HEK293 (cell line): ENCODE results near the gene CA9.

Source experiments
- REST ChIP-seq: fragments of 450-650 bp; formaldehyde crosslinking; IDR thresholded peaks from 2 replicates; pipeline ENCODE4 v1.5.1; 2016; ENCODE audit warnings: missing biosample characterization, missing genetic modification characterization
- TRIM28 ChIP-seq: IDR thresholded peaks from 2 replicates; pipeline ENCODE4 v1.6.1; 2011; ENCODE audit warnings: low read length, control low read depth, borderline replicate concordance
- ZNF501 ChIP-seq: fragments of 450-650 bp; formaldehyde crosslinking; IDR thresholded peaks from 2 replicates; pipeline ENCODE4 v1.5.1; 2016; ENCODE audit warnings: missing biosample characterization, missing genetic modification characterization
- ZNF707 ChIP-seq: fragments of 450-650 bp; formaldehyde crosslinking; IDR thresholded peaks from 2 replicates; pipeline ENCODE4 v1.5.1; 2016; ENCODE audit warnings: missing biosample characterization, missing genetic modification characterization
- ZSCAN4 ChIP-seq: fragments of 450-650 bp; formaldehyde crosslinking; IDR thresholded peaks from 2 replicates; pipeline ENCODE4 v1.5.1; 2017; ENCODE audit warnings: missing biosample characterization, missing genetic modification characterization
- TF ChIP-seq, protein P1 (sequence below): fragments of 450-650 bp; formaldehyde crosslinking; IDR thresholded peaks from 2 replicates; pipeline ENCODE4 v1.5.1; 2016; ENCODE audit warnings: missing biosample characterization, missing genetic modification characterization, low read depth
- TF ChIP-seq, protein P2 (sequence below): fragments of 450-650 bp; formaldehyde crosslinking; IDR thresholded peaks from 2 replicates; pipeline ENCODE4 v1.5.1; 2016; ENCODE audit warnings: missing biosample characterization, missing genetic modification characterization
- TF ChIP-seq, protein P3 (sequence below): fragments of 450-650 bp; formaldehyde crosslinking; IDR thresholded peaks from 2 replicates; pipeline ENCODE4 v1.5.1; 2016; ENCODE audit warnings: missing biosample characterization, missing genetic modification characterization

- TF ChIP-seq, protein P1, sequence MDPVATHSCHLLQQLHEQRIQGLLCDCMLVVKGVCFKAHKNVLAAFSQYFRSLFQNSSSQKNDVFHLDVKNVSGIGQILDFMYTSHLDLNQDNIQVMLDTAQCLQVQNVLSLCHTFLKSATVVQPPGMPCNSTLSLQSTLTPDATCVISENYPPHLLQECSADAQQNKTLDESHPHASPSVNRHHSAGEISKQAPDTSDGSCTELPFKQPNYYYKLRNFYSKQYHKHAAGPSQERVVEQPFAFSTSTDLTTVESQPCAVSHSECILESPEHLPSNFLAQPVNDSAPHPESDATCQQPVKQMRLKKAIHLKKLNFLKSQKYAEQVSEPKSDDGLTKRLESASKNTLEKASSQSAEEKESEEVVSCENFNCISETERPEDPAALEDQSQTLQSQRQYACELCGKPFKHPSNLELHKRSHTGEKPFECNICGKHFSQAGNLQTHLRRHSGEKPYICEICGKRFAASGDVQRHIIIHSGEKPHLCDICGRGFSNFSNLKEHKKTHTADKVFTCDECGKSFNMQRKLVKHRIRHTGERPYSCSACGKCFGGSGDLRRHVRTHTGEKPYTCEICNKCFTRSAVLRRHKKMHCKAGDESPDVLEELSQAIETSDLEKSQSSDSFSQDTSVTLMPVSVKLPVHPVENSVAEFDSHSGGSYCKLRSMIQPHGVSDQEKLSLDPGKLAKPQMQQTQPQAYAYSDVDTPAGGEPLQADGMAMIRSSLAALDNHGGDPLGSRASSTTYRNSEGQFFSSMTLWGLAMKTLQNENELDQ (tag by site-specific recombination) = no peak
- no peak for TF ChIP-seq REST
- no peak for TF ChIP-seq ZNF707
- TF ChIP-seq TRIM28 = no peak
- TF ChIP-seq, protein P2, sequence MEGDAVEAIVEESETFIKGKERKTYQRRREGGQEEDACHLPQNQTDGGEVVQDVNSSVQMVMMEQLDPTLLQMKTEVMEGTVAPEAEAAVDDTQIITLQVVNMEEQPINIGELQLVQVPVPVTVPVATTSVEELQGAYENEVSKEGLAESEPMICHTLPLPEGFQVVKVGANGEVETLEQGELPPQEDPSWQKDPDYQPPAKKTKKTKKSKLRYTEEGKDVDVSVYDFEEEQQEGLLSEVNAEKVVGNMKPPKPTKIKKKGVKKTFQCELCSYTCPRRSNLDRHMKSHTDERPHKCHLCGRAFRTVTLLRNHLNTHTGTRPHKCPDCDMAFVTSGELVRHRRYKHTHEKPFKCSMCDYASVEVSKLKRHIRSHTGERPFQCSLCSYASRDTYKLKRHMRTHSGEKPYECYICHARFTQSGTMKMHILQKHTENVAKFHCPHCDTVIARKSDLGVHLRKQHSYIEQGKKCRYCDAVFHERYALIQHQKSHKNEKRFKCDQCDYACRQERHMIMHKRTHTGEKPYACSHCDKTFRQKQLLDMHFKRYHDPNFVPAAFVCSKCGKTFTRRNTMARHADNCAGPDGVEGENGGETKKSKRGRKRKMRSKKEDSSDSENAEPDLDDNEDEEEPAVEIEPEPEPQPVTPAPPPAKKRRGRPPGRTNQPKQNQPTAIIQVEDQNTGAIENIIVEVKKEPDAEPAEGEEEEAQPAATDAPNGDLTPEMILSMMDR (tag by site-specific recombination) = no peak
- no peak for TF ChIP-seq ZSCAN4 (tag by site-specific recombination)
- TF ChIP-seq, protein P3, sequence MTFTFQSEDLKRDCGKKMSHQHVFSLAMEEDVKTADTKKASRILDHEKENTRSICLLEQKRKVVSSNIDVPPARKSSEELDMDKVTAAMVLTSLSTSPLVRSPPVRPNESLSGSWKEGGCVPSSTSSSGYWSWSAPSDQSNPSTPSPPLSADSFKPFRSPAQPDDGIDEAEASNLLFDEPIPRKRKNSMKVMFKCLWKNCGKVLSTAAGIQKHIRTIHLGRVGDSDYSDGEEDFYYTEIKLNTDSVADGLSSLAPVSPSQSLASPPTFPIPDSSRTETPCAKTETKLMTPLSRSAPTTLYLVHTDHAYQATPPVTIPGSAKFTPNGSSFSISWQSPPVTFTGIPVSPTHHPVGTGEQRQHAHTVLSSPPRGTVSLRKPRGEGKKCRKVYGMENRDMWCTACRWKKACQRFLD (tag by site-specific recombination) = no peak
- no peak for TF ChIP-seq ZNF501 (tag by site-specific recombination)
Observed at GRCh38 chr9:35629597-35629996, 44.1 kb upstream of the CA9 start.
